Activated naive CD4-positive, alpha-beta T cell treated with anti-CD3 and anti-CD28 coated beads, Interleukin-2, amount 50 U/mL, for 72 hours (primary cell): ENCODE measurements around the gene AWAT1. TPM values are rescaled to one million over a fixed set of nuclear protein-coding genes. Genes with fewer than 3 reads are reported as not detected.
"Not testable (repeated sequence)": the region's sequence is repeated elsewhere in the genome, so short reads cannot be mapped to it uniquely, and the experiment has no call there.

Experiments used
- ATAC-seq, 2 donors: fragments of 150-1000 bp; cut with Tn5 transposase; 2 replicates each; pipeline ENCODE4 v1.10.0; 2021; ENCODE audit warnings: mild to moderate bottlenecking in 2 of 2, moderate library complexity in 2 of 2
- DNase-seq, 2 donors: peaks; one replicate each; pipeline ENCODE4 v3.0.0; 2021 to 2022; ENCODE audit warnings: low spot score in 2 of 2
- H3K27ac Mint-ChIP-seq, 2 donors: one replicate each; pipeline ENCODE4 v1.8.0; 2022; ENCODE audit warnings: mild to moderate bottlenecking in 2 of 2, mixed read lengths in 2 of 2
- H3K36me3 Mint-ChIP-seq, 2 donors: one replicate each; pipeline ENCODE4 v1.8.0; 2022; ENCODE audit warnings: mixed read lengths in 2 of 2
- H3K9me3 Mint-ChIP-seq, 2 donors: one replicate each; pipeline ENCODE4 v1.8.0; 2022; ENCODE audit warnings: mixed read lengths in 2 of 2
- total RNA-seq, 2 donors: library from RNA; stranded (reverse); gene quantifications; one replicate each; pipeline ENCODE4 v1.2.3, GENCODE V29; 2022

The AWAT1 gene
- total RNA-seq, result under 1 TPM in 1 of 2 donors, not detected in 1; 0.27 TPM

DNA sequence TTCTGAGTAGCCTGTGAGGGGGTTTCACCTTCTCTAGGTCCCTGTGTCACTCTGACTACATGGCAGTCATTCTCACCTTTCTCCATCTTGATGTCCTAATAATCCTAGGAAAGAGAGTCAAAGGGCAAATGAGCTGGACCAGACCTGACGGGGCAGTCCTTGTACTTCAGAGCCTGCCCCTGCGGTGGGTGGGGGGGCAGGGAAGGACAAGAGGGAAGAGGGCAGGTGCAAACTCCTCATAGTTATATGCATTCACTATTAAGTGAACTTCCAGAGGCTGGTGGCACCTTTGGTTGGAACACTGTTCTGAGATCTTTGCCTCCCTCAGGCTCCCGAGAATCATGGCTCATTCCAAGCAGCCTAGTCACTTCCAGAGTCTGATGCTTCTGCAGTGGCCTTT, at the start of gene AWAT1:
Gene AWAT1 (plus strand): TSS at position 301 of the 400 bp plus-strand sequence. CDS start 41 bp downstream, at position 342.
- peak in 1 of 2 donors; percentile 14 for ATAC-seq
- no peaks in the 10 kb centered on the region for H3K36me3 Mint-ChIP-seq
- no peaks in the 10 kb centered on the region for H3K9me3 Mint-ChIP-seq
- DNase-seq, result no peak
- no peak within 1 kb of the TSS for H3K27ac Mint-ChIP-seq

DNA sequence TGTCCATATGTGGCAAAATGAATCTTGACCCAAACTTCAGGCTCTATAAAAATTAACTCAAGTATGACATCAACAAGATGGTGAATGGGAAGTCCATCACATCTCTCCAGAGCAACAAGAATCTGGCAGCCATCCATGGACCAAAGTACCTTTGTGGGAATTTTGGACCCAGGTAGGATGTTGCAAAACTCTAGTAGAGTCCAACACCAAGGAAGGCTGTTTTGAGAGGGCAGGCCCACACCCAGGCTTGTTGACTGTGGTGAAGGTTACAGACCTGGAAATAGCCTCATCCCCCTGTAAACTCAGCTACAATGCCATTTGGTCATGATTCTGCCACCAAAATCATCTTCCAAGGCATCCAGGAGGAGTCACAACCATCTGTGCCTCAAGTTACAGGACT, 44.2 kb upstream of the AWAT1 start:
- H3K9me3 Mint-ChIP-seq, result peaks cover 4 to 5% of the 10 kb centered on the region in 2 donors
- peaks cover 10% of the 10 kb centered on the region in 2 donors for H3K36me3 Mint-ChIP-seq
- no peak for DNase-seq
- ATAC-seq, result no peak
- no peak overlapping the region for H3K27ac Mint-ChIP-seq

DNA sequence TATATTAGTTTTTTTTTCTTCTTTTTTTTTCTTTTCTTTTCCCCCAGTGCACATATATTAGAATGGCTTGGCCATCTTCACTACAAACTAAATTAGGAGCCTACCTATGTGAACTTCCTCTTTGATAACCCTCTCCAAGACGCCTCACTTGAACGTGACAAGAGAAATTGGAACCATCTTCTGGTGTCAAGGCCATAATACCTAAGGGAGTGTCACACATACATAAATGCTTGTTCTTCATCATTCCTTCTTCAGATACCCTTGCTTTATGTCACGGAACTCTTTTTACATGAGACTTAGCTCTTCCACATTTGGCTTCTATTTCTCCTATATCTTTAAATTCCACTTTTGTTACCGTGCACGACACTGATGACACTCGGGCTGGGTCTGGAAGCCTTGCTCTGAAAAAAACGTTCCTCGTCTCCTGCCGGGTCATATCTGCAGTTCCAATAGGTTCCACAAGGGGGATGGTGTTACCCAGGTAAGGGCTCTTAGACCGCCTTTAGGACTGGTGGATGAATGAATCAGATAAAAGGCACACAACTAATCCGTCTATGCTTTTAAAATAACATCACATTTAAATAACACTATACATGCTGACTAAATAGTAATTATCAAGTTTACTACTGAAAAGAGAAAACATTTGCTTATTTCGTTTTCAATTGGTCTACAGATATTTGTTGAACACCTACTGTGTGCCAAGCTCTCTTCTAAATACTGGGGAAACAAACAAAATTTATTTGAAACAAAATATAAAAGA, 37.3 kb upstream of the AWAT1 start:
- Mint-ChIP-seq H3K9me3 (no peaks in the 10 kb centered on the region), H3K36me3 (no peaks in the 10 kb centered on the region), H3K27ac (no peak overlapping the region)
- DNase-seq (peak in 1 of 2 donors; percentile 74), ATAC-seq (peak; percentile 71 to 79)

DNA sequence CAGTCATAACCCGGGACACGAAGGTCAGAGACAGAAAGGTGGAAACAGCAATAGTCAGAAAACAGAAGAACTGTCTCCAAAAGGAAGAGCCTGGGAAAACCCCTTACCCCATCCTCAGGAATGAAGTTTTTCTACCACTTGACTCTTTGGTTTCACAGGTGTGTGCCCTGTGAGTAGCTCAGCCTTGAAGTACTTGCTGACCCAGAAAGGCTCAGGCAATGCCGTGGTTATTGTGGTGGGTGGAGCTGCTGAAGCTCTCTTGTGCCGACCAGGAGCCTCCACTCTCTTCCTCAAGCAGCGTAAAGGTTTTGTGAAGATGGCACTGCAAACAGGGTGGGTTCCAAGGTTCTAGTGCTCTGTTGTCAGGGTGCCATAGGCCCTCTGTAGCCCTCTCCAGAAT, 32.7 kb upstream of the AWAT1 start:
- no peak for DNase-seq
- Mint-ChIP-seq H3K9me3 (no peaks in the 10 kb centered on the region), H3K36me3 (no peaks in the 10 kb centered on the region), H3K27ac (no peak overlapping the region)
- no peak for ATAC-seq

DNA sequence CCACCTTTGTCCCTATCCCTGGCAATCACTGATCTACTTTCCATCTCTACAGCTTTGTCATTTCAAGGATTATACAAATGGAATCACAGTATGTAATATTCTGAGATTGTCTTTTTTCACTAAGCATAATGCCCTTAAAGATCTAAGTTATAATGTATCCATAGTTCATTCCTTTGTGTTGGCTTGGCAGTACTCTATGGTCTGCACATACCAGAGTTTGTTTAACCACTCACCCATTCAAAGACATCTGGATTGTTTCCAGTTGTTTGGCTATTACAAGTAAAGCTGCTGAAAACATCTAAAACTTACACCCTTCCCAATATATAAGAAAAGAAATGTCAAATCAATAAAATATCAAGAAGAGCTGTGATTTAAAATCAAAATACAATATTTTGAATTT, 26.0 kb upstream of the AWAT1 start:
- no peaks in the 10 kb centered on the region for H3K36me3 Mint-ChIP-seq
- no peak for DNase-seq
- no peak for ATAC-seq
- H3K27ac Mint-ChIP-seq, result no peak overlapping the region
- no peaks in the 10 kb centered on the region for H3K9me3 Mint-ChIP-seq

DNA sequence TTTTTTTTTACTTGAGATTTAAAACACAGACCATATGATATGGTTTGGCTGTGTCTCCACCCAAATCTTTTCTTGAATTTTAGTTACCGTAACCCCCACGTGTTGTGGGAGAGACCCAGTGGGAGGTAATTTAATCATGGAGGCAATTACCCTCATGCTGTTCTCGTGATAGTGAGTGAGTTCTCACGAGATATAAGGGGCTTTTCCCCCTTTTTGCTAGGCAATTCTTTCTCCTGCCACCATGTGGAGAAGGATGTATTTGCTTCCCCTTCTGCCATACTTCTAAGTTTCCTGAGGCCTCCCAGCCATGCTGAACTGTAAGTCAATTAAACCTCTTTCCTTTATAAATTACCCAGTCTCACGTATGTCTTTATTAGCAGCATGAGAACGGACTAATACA, 24.9 kb upstream of the AWAT1 start:
- ATAC-seq, H3K27ac Mint-ChIP-seq, H3K9me3 Mint-ChIP-seq, H3K36me3 Mint-ChIP-seq, DNase-seq: not testable (repeated sequence)

DNA sequence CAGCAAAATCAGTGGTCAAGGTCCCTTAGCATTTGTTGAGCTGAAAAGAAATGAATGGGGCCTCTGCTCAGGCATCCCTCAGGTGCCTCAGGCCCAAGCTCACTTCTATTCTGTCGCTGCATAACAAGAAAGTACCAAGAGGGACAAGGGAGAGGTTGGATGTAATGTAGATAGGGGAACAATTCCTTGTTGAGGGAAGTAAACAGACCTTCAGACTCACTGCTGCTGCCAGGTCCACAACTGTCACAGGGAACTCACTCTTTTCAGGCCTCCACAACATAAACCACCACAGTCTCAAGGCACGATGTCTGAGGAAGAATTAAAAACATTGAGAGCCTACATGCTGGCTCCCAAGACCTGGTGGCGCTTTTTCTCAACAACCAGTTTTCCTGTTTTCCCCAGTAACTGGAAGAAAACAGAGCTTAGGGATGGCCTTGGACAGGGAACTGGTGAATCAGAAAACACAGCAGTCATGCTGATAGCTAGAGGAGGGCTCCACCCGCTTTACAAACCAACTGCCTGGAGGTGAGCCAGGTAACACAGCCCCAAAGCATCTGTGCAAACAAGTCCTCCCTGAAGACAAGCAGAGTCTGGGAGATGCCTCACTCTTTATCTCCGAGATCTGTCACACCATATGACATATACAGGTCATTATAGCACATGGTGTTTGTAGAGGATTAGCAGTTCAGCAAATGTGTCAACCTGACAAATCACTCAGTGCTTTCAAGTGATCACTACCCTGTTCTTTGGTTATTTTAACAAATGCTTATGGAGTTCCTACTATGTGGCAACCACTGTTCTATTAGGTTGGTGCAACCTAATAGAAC, 14.3 kb upstream of the AWAT1 start:
- Mint-ChIP-seq H3K36me3 (no peaks in the 10 kb centered on the region), H3K9me3 (no peaks in the 10 kb centered on the region), H3K27ac (no peak overlapping the region)
- no peak for ATAC-seq
- DNase-seq, result no peak

DNA sequence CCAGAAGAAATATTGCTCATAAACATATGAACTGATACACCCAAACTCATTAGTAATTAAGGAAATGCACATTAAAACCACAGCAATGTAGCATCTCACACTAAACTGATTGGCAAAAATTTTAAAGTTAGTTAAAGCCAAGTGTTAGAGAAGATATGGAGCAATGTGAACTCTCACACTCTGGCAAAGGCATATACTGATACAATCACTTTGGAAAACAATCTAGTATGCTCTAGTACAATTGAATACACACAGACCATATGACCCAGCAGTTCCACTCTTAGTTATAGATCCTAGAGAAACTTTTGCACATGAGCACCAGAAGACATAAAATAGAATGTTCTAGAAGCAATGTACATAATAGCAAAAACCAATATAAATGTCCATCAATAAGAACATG, 8.4 kb upstream of the AWAT1 start:
- H3K9me3 Mint-ChIP-seq, result no peaks in the 10 kb centered on the region
- no peak overlapping the region for H3K27ac Mint-ChIP-seq
- DNase-seq, result no peak
- no peak for ATAC-seq
- no peaks in the 10 kb centered on the region for H3K36me3 Mint-ChIP-seq

DNA sequence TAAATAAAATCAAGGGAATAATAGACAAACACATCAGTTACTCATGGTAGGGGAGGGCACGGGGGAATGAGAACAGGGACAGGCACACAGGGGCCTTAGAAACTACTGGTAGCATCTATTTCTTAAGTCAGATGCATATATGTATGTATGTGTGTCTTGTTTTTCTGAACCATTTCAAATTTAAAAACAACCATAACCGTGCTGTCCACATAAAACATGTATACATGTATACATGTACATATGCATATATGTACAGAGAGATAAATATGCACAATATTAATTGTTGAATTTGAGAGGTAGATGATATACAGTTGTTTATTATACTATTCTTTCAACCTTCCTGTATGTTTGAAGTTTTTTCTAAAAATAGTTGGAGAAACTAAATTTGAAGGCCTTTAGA, 7.8 kb upstream of the AWAT1 start:
- DNase-seq (no peak), ATAC-seq (no peak)
- no peaks in the 10 kb centered on the region for H3K36me3 Mint-ChIP-seq
- no peak overlapping the region for H3K27ac Mint-ChIP-seq
- no peaks in the 10 kb centered on the region for H3K9me3 Mint-ChIP-seq

DNA sequence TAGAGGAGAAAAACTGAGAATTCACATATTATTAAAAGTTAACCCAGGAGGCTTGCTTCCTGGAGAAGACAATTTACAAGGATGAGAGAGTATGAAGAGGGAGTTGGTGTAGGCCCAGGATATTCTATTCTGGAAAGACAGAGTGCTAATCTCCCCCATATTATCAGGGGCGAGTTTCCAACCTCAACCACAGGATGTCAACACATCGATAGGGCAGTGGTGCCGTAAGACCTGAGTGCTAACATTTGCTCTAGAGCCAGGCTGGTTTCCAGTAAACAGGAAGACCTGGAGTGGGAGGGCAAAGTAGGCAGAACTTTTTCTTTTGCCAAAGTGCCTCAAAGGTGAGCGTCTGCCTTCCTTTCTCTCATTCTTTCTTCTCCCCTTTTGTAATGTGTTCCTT, 2.8 kb upstream of the AWAT1 start:
- DNase-seq (no peak), ATAC-seq (no peak)
- Mint-ChIP-seq H3K27ac (no peak overlapping the region), H3K36me3 (no peaks in the 10 kb centered on the region), H3K9me3 (no peaks in the 10 kb centered on the region)

DNA sequence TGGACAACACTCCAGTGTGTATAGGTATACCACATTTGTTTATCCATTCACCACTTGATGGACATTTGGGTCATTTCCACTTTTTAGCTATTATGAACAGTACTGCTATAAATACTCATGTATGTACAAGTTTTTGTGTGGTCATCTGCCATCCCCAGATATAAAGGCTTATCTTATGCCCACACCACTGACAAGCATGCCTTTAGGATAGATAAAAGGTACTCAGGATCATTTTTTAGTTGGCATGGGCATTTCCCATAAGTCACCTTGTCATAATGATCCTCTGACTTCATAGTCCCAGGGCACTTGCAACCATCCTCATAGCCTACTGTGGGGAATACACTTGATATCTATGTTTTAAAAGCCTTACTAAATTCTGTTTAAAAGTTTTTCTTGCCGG, 6.3 kb downstream of the AWAT1 start:
- H3K27ac Mint-ChIP-seq, result no peak overlapping the region
- ATAC-seq (no peak), DNase-seq (no peak)
- H3K9me3 Mint-ChIP-seq, result no peaks in the 10 kb centered on the region
- H3K36me3 Mint-ChIP-seq, result no peaks in the 10 kb centered on the region

DNA sequence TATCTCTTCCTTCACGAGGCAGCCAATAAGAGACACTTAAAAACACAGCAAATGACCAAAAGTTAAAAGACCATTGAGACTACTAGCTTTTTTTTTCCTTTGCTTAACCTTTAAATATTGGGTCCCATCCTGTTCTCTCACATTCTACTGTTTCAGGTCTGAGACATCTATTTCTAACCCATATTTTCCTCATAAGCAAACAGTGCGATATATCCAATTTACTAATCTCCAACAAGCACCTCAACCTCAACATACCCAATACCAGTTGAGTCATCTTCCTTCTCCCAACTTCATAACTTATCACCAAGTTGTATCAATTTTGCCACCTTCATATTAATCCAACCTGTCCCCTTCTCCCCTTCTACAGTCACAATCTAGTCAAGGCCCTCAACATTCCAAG, 7.0 kb downstream of the AWAT1 start:
- no peak overlapping the region for H3K27ac Mint-ChIP-seq
- ATAC-seq, result peak; percentile 48 to 72
- H3K9me3 Mint-ChIP-seq, result no peaks in the 10 kb centered on the region
- no peak for DNase-seq
- no peaks in the 10 kb centered on the region for H3K36me3 Mint-ChIP-seq

DNA sequence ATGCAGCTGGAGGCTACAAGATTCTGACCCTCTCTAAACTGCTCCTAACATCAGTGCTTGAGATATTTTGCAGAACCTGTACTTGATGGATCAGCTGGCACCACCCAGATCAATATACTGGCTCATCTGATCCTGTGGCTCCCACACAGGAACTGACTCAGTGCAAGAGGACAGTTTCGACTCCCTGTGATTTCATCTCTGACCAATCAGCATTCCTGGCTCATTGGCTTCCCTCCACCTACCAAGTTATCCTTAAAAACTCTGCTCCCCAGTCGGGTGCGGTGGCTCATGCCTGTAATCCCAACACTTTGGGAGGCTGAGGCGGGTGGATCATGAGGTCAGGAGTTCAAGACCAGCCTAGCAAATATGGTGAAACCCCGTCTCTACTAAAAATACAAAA, 9.1 kb downstream of the AWAT1 start:
- H3K9me3 Mint-ChIP-seq, H3K27ac Mint-ChIP-seq, DNase-seq, H3K36me3 Mint-ChIP-seq: not testable (repeated sequence)
- ATAC-seq, result peak in 1 of 2 donors; percentile 33

DNA sequence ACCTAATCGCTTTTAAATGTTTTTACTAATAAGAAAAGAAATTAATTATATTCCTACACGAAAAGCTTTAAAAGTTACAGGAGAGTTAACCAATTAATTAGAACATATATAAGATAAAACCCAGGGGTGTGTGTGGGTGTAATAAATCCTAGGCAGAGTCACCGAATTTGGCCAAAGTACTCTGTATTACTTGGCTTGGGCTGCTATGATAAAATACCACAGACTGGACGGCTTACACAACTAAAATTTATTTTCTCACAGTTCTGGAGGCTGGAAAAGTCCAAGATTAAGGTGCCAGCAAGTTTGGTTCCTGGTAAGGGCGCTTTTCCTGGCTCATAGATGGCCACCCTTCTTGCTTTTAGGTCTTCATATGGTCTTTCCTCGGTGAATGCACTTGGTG, 10.4 kb downstream of the AWAT1 start:
- H3K9me3 Mint-ChIP-seq, result no peaks in the 10 kb centered on the region
- ATAC-seq (no peak), DNase-seq (no peak)
- no peak overlapping the region for H3K27ac Mint-ChIP-seq
- H3K36me3 Mint-ChIP-seq, result no peaks in the 10 kb centered on the region

DNA sequence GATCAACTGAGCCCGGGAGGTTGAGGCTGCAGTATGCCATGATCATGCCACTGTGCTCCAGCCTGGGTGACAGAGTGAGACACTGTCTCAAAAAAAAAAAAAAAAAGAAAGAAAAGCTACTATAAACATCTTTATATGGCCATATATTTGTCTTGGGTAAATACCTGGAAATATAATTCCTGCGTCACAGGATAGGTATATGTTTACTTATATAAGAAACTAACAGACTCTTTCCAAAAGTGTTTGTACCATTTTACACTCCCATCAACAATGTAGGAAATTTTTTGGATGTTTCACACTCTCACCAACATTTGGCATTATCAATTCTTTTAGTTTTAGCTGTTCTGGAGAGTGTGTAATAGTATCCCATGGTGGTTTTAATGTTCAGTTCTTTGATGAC, 12.8 kb downstream of the AWAT1 start:
- DNase-seq, result no peak
- Mint-ChIP-seq H3K36me3 (no peaks in the 10 kb centered on the region), H3K27ac (no peak overlapping the region), H3K9me3 (no peaks in the 10 kb centered on the region)
- ATAC-seq, result no peak

DNA sequence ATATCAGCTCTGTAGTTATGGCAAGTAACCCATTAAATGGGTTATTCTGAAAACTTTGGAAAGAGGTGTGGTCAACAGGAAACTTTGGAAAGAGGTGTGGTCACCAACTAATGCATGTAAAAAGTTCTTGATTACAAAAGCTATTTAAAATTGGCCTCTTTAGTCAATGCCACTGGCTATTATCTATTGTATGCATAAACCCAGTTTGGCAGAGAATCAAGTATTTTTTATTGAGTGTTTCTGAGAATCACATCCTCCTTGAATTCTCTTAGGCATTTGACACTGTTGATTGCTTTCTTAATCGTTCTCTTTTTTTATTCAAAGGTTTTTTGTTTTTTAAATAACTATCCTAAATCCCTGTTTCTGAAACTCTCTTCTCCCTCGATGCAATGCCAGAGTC, 18.0 kb downstream of the AWAT1 start:
- Mint-ChIP-seq H3K27ac (peak overlapping the region in 1 of 2 donors; percentile 89), H3K36me3 (peaks cover 13 to 17% of the 10 kb centered on the region in 2 donors), H3K9me3 (peaks cover 6 to 13% of the 10 kb centered on the region in 2 donors)
- no peak for ATAC-seq
- no peak for DNase-seq

DNA sequence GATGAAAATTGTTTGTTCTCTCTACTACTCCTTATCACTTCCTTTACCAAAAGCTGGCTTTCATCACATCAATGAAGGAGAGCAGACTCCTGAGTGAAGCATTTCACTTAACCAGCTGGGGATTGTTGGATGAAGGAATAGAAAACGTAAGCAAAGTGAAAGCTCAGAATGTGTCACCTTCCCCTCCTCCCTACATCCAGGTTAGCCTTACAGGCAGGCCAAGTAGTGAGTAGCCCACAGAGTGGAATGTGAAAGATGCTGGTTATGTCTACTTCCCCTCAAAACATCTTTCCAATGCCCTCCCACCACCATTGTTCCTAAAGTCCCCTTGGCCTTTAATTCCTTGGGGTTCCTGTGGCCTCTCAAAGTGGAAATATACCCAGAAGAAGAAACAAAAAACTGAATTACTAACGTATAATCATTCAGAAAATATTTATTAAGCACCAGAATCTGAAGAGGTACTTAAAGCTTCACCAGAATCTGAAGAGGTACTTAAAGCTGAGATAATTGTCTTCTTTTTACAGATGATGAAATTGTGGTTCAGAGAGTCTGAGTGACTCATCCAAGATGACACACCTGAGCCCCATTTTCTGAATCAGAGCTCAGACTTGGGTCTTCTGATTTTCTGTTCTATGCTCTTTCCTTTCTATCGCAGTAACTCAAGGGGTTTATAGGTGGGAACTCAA, 19.1 kb downstream of the AWAT1 start:
- peaks cover 13 to 17% of the 10 kb centered on the region in 2 donors for H3K36me3 Mint-ChIP-seq
- peaks cover 6 to 13% of the 10 kb centered on the region in 2 donors for H3K9me3 Mint-ChIP-seq
- peak; percentile 88 to 94 for ATAC-seq
- H3K27ac Mint-ChIP-seq, result peak overlapping the region; percentile 89 to 96
- peak in 1 of 2 donors; percentile 3 for DNase-seq
